DMS153 (cell line): ENCODE measurements around the gene RBL1.

Experiments
- DNase-seq: peaks from one replicate; lab custom pipeline; 2025; lab: John Stamatoyannopoulos, UW

Gene RBL1

GRCh38 chr20:36950414-36951197 is 145.2 kb downstream of the RBL1 start:
- DNase-seq, result no peak
